Fibroblast of lung (primary cell): Measurements from ENCODE around the gene CSNK2B.

Experiments used
- CTCF ChIP-seq, 2 donors: IDR thresholded peaks in 1 of 2; conservative IDR thresholded peaks in 1 of 2; 1 replicate in 1 of 2; 2 replicates in 1 of 2; pipeline ENCODE4 v1.5.1; 2011 to 2012; ENCODE audit warnings: low read length in 2 of 2, control low read depth in 1 of 2, inconsistent platforms in 1 of 2, low read depth in 1 of 2, mild to moderate bottlenecking in 1 of 2
- EZH2 ChIP-seq: IDR thresholded peaks from 2 replicates; pipeline ENCODE4 v1.5.1; 2012; ENCODE audit warnings: low read length, control low read depth, mild to moderate bottlenecking; ENCODE audit errors: missing control alignments

GRCh38 chr6:31707701-31708100 is 41.8 kb downstream of the CSNK2B start:
- TF ChIP-seq CTCF (conservative IDR thresholded peaks at IDR 0.05 in 1 of 2, IDR thresholded peaks at IDR 0.05 in 1 of 2; ENCODE audit: low read depth in 1 of 2, low read length in 2 of 2) (no peak), EZH2 (no peak)
